ENCODE results near the gene TTI1.

DNA sequence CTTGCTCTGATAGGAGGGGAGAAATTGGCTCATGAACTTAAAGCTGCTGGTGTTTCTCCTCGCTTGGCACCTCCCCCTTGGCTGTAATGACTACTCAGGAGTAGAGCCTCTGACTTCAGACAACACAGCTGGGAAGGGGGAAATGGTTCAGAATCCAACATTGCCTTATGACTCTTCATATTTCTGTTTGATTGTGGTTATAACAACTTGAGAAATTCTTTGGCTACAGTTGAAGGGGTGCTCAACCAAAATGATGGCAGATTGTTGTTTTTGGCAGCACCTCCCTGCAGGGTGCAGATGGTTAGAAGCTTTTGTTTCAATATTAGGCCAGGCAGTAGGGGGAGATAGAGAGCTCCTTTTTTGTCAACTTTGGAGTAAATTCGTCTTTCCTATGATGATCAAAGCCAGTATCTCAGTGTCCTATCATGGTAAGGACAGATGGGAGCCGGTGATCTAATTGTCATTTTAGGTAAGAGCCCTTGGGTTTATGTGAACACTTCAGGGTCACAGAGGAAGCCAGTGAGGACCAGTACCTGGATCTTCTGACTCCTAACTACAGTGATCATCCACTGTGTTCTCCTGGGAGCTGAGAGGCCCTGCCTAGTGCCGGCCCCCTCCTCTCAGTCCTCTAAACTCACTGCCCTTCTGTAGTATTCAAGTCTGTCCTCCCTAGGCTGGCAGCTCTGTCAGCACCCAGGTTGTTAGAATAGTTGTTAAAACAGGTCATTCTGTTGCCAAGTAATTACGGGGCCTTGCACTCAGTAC, 40.2 kb upstream of the TTI1 start:
- TF ChIP-seq EZH2phosphoT487 (IDR thresholded peaks at IDR 0.05; ENCODE audit: borderline replicate concordance) = no peak
- TF ChIP-seq POLR2AphosphoS5 (IDR thresholded peaks at IDR 0.05; ENCODE audit: low read depth, low read length) = no peak
- no peak for TF ChIP-seq ZFX (IDR thresholded peaks at IDR 0.05)
- no peak for TF ChIP-seq EZH2 (IDR thresholded peaks at IDR 0.05)
- TF ChIP-seq RAD21 (IDR thresholded peaks at IDR 0.05; ENCODE audit: low read depth) = peak; percentile 51; the same call in 1 of the 2 replicates
- TF ChIP-seq, protein P1, sequence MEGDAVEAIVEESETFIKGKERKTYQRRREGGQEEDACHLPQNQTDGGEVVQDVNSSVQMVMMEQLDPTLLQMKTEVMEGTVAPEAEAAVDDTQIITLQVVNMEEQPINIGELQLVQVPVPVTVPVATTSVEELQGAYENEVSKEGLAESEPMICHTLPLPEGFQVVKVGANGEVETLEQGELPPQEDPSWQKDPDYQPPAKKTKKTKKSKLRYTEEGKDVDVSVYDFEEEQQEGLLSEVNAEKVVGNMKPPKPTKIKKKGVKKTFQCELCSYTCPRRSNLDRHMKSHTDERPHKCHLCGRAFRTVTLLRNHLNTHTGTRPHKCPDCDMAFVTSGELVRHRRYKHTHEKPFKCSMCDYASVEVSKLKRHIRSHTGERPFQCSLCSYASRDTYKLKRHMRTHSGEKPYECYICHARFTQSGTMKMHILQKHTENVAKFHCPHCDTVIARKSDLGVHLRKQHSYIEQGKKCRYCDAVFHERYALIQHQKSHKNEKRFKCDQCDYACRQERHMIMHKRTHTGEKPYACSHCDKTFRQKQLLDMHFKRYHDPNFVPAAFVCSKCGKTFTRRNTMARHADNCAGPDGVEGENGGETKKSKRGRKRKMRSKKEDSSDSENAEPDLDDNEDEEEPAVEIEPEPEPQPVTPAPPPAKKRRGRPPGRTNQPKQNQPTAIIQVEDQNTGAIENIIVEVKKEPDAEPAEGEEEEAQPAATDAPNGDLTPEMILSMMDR (IDR thresholded peaks at IDR 0.05 in 2 of 3, conservative IDR thresholded peaks at IDR 0.05 in 1 of 3; ENCODE audit: borderline replicate concordance in 1 of 3, insufficient read depth in 1 of 3, low read depth in 2 of 3, low read length in 2 of 3) = peak; percentile 57 to 78 (median 69); a peak in 5 of 6 replicates
- no peak for TF ChIP-seq POLR2A (IDR thresholded peaks at IDR 0.05; ENCODE audit: borderline replicate concordance, extremely low read depth, insufficient read depth, insufficient read length)
- no peak for TF ChIP-seq SIN3A (IDR thresholded peaks at IDR 0.05; ENCODE audit: low read depth)
- TF ChIP-seq, protein P2, sequence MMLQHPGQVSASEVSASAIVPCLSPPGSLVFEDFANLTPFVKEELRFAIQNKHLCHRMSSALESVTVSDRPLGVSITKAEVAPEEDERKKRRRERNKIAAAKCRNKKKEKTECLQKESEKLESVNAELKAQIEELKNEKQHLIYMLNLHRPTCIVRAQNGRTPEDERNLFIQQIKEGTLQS (IDR thresholded peaks at IDR 0.05) = no peak
- no peak for TF ChIP-seq FOSL1 (IDR thresholded peaks at IDR 0.05; ENCODE audit: low read depth)
- TF ChIP-seq MAX (IDR thresholded peaks at IDR 0.05) = no peak
- TF ChIP-seq ZNF274 (IDR thresholded peaks at IDR 0.05; ENCODE audit: low read depth, low read length) = no peak
- no peak for TF ChIP-seq REST (IDR thresholded peaks at IDR 0.05; ENCODE audit: low read depth)
- no peak for TF ChIP-seq SP1 (IDR thresholded peaks at IDR 0.05; ENCODE audit: low read depth)
